ENCODE measurements around the gene ADGRB3.
"Not testable (repeated sequence)": the region's sequence is repeated elsewhere in the genome, so short reads cannot be mapped to it uniquely, and the experiment has no call there.

ADGRB3 gene

DNA sequence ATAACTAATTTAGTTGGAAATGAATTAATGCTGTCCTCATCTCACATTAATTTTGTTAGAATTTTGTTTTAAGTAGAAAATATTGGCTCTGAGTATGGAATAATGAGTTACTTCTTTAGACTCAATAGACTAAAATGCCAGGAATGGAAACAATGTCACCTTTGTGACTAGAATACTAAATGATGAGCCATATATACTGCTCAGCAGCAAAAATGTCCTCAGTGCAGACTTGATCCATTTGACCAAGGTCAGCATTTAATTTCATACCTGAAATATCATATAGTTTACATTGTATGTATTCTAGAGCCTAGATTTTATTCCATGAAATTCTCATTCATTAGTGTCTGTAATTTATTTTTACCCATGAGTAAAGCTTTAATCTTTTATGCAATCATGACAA lies 217.7 kb downstream of the ADGRB3 start:
- no peak for DNase-seq

DNA sequence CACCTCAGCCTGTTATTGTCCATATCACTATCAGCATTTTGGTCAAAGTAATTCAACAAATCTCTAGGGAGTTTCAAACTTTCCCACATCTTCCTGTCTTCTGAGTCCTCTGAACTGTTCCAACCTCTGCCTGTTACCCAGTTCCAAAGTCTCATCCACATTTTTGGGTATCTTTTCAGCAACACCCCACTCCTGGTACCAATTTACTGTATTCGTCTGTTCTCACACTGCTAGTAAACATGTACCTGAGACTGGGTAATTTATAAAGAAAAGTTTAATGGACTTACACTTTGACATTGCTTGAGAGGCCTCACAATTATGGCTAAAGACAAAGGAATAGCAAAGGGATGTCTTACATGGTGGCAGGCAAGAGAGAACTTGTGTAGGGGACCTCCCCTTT lies 224.2 kb downstream of the ADGRB3 start:
- no peak for DNase-seq

DNA sequence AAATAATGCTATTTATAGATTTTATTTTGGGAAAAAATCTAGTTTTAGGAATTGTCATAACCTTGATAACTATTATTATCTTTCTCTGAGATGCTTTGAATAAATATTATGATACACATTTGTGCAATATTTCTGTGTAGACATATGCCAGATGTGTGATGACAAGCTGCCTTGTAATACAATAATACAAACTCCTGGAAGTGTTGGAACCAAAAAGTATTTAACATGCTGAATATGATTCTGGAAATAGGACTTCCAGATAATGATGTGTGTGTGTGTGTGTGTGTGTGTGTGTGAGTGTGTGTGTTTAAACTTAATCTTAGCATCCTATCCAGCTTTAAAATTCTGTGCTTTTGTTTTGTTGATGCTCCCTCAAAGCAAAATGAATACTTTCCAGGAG lies 233.6 kb downstream of the ADGRB3 start:
- no peak for DNase-seq

DNA sequence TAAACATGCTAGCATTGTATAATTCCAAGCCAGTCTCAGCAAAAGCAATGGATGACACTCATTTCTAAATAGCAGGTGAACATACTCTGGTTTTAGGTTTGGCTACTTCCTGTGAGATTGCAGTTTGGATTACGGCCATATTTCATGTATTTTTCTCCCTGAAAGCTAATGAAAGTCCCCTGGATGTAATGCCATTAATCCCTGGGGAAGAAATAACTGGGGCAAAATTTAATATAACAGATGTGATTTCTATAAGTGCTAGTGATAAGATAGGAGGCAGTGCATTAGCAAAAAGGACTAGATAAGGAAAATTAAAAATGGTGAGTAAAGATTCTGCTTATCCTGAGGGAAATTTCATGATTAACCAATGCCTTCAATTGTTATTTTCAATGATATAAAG lies 238.2 kb downstream of the ADGRB3 start:
- DNase-seq: no peak

DNA sequence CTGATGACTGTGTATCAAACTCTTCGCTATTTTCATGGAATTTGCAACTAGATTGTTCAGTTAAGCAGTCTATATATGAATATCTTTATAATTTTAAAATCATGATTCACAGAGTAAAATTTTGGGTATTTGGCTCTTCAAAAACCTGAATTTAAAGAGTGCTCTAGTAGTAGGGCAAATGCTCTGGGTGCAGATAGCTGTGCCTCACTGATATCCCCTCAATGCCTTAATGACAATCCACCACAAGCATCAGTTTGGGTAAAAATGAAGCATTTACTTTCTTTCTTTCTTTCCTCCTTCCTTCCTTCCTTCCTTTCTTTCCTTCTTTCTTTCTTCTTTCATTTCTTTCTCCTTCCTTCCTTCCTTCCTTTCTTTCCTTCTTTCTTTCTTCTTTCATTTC lies 239.7 kb downstream of the ADGRB3 start:
- DNase-seq: no peak

DNA sequence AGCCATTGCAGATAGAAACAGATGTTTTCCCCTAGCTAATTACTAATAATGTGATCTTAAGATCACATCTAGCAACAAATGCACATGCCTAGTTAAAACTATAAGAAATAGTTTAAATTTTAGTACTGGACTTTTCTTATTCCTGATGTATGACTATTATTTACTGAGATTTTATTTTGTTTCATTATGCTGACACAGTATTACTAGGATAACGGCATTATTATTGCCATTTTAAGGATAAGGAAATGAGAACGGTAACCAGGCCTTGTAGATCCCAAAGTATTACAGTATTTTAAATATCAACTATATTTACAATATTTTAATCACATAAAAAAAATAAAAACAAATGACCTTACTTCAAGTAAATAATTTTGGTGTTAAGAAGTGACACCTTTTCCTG lies 240.3 kb downstream of the ADGRB3 start:
- DNase-seq: no peak

DNA sequence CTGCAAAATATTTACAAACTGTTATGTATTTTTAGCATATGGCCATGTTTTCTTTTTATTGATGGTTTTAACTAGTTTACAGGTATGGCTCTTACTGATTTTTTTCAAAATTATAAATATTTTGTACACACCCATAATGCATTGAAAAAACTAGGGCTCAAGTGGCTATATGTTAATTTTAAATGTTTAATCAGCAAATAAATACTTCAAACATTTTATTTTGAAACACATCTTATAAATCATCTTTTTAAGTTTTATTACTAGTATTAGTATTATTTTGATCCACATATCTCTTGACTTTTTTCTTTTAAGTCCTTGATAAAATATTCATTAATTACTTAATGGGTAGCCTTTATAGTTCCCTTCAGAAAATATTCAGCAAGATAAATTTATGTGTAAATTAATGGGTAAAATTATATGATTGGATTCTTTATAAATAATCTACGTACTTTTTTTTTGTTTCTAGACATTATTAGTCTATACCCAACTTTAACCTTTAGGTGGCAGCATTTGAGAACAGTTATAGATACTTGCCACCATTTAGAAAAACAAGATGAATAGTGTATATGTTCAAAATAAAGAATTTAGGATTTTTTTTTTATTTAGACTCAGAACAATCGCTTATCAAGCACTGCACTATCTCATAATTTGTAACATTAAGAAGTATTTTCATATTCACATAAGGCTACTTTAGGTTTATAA lies 241.9 kb downstream of the ADGRB3 start:
- peak; percentile 37 for DNase-seq

DNA sequence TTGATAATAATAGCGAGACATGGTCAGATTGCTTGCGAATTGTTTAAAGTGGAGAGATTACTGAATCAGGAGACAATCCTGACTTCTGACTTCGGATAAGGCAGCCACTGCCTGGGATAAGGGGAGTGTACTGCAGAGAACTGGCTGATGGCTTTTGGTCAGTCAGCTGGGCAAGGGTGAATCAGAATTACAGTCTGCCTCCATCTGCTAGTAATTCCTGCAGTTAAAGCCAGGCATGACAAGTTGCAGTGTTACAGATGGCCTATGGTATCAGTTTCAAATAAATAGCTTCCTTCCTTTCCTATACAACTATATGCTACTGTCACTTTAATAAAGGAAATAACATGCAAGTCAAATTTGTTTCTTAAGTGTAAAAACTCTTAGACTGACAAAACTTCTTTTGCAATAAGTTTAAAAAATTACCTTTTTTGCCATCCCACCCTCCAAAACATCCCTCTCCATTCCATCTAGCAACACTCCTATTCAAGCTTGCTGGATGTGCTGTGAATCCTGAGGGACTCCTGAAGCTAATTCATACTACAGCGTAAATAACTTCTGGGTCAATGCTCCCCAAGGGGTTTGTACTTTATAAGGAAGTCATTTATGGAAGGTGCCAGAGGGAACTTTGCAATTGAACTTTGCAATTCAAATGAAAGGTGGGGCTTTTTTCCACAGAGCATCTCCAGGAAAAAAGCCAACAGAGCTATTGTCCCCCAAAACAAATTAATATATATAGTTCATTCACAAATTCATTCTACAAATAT lies 245.2 kb downstream of the ADGRB3 start:
- DNase-seq: no peak

DNA sequence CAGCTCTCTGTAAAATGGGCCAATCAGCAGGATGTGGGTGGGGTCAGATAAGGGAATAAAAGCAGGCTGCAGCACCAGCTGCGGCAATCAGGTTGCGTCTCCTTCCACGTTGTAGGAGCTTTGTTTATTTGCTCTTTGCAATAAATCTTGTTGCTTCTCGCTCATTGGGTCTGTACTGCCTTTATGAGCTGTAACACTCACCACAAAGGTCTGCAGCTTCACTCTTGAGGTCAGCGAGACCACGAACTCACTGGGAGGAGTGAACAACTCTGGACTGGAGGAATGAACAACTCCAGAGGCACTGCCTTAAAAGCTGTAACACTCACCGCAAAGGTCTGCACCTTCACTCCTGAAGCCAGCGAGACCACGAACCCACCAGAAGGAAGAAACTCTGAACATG lies 248.2 kb downstream of the ADGRB3 start:
- not testable (repeated sequence) for DNase-seq

DNA sequence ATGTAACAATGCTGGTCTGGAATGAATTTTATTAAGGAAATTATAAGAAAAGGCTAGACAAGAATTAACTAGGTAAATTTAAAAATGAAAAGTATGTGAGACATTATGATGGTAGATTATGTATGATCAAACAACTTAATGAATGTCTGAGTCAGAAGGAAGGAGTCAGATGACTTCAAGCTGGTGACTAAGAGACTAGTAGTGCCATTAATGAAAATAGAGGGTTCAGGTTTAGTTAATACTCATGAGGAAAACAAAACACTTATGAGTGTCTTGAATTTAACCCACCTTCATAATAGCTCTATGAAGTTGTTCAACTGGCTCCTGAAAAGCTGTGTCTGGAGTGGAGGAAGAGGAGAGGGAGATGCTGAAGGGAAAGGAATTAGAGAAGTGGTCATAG lies 256.3 kb downstream of the ADGRB3 start:
- no peak for DNase-seq

DNA sequence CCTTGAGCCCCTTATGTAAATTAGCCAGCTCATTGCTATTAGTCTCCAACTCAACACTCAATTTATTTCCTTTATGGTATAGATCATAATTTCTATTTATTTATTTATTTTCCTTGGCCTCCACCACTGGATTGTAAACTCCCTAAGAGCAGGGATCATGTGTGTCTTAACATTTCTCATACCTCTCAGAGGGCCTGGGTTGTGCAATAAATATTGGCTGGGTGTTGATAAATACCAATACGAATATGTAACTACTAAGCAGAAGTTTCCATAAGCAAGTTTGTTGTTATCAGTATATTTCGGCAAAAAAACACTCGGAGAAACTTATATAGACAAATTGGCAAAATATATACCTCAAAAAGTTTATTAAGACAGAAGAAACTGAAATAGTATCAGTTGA lies 257.4 kb downstream of the ADGRB3 start:
- DNase-seq: no peak

DNA sequence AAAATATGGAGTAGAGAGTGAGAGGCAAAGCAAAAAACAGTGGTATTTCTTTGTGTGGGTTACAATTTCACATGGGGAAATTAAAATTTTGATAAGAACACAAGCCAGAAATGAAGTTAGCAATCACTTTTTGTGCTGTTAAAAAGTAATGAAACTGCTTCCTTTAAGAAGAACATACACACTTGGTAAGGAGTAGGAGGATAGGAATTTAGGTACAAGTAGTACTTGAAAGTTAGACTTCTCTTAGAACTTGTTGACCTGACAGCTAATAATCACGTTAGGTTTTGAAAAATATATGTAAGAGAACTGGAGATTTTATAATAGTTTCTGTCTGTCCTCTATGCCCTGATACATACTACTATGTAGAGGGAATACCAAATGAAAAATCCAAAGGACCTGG lies 260.8 kb downstream of the ADGRB3 start:
- no peak for DNase-seq

DNA sequence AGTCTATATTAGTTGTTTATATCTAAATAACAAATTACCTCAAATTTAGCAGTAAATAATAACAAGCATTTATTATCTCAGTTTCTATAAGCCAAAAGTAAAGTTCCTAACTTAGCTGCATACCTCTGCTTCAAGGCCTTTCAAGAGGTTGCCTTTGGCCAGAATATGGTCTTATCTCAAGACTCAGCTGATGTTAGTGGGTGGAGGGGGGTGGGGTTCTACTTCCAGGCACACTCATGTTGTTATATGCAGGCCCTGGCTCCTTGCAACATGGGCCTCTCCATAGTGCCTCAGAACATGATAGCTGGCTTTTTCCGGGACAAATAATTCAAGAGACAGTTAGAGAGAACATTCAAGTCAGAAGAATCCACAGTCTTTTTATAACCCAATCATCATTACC lies 266.0 kb downstream of the ADGRB3 start:
- no peak for DNase-seq

DNA sequence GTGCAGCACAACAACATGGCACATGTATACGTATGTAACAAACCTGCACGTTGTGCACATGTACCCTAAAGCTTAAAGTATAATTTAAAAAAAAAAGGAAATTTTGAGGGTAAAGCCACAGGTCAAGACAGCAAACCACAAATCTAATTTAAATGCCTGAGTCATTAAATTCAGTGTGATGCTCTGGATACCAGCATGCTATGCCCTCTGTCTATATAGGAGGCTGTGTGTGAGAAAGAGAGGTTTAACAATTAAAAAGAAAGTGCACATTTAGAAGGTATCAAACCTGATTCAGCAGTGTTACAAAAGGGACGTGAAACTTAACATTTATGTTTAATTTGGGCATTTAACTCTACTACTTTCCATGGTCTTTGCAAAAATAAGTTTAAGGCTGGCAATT lies 276.3 kb downstream of the ADGRB3 start:
- no peak for DNase-seq

DNA sequence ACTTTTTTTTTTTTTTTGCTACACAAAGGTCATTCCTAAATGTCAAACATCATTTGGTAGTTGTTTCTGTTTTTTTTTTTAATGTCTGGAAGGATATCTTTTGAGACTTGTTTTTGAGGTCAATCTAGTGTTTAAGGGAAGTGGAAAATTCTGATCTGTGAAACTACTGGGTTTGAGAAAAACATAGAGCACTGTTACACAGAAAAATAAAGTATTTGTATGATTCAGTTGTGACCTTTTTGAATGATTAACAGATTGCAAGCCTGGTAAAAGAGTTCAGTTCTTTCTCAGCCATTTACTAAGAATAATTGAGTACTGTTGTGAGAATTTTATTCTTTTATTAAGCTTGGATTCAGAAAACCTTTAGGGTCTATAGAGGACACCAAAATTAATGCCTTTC lies 276.7 kb downstream of the ADGRB3 start:
- DNase-seq: no peak

DNA sequence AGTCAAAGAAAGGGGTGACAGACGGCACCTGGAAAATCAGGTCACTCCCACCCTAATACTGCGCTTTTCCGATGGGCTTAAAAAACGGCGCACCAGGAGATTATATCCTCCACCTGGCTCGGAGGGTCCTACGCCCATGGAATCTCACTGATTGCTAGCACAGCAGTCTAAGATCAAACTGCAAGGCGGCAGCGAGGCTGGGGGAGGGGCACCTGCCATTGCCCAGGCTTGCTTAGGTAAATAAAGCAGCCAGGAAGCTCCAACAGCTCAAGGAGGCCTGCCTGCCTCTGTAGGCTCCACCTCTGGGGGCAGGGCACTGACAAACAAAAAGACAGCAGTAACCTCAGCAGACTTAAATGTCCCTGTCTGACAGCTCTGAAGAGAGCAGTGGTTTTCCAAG lies 277.7 kb downstream of the ADGRB3 start:
- not testable (repeated sequence) for DNase-seq

DNA sequence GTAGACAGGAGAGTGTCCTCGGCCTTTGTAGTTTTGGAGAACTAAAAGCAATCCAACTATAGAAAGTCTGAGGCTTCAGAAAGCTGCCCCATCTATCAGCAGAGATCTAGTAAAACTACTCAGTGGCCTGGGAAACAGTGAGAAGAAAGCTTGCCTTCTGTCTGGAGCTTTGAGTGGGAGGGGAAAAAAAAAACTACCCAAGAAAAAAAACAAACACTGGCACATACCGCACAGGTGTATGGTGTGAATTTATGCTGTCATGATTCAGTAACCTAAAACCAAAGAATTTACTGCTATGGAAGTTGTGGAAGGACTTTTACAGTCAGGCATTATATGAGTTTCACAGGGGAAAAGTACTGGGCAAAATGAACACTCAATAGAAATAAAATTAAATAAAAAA lies 280.5 kb downstream of the ADGRB3 start:
- DNase-seq: no peak

DNA sequence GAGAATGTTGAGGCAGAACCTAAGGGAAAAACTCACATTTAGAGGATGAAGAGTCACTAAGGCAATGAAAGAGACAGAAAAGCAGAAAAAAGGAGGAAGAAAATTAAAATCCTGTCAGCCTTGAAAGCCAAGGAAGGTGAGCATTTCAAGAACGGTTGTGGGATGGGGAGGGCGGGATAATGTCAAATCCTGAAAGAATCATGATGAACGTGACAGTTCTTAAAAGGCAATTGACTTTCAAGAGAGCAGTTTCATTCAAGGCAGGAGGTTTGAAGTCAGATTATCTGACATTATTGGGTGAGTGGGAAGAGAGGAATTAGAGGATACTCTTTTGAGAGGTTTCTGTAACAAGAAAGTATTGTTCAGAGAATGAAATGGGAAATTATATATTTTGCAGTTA lies 284.5 kb downstream of the ADGRB3 start:
- no peak for DNase-seq

DNA sequence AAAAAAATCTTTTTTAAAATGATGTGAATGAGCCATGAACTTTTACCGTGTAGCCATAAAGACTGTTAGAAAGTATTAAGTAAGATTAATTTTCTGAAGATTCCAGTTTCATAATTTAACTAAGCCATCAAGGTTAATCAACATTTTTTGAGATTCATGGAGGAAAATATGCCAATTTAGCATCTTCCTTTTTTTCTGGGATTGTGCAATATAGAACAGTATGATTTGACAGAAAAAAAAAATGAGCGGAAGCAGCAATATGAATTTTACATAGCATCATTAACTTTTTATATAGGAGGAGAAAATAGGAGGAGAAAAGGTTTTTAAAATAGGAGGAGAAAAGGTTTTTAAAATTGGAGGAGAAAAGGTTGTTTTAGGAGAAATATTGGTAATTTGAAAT lies 306.3 kb downstream of the ADGRB3 start:
- no peak for DNase-seq

DNA sequence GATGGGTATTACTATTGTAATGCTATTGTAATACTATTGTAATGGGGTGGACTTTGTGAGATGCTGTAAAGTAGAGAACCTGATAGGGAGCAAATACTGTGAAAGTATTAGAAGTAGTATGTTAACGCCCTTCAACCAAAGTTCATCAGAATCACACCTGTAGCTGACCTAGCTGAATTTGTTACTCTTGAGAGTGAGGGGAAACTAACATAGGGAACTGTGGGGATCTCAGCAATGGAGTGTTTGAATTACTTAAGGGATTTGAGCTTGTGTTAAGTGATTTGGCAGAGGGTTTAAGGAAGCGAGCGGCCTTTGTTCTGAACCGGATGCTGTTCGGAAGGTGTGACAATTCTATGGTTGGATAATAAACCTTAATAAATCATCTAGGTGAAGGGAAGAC lies 312.6 kb downstream of the ADGRB3 start:
- no peak for DNase-seq

DNA sequence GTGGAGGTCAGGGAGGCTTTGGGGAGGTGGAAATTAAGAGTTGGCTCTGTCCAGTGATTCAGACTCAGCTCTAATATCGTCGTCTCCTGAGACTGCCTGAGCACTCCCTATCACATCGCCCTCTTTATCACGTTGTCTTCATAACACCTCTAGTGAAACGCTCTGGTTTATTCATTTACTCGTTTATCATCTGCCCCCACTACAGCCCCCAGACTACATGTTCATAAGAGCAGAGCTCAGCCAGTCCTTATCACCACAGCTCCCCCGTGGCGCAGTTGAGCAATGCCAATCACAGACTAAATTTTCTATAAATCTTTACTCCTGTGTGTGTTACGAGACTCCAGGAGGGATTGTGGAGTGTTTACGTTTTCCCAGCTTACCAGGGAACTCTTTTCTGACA lies 316.2 kb downstream of the ADGRB3 start:
- no peak for DNase-seq

DNA sequence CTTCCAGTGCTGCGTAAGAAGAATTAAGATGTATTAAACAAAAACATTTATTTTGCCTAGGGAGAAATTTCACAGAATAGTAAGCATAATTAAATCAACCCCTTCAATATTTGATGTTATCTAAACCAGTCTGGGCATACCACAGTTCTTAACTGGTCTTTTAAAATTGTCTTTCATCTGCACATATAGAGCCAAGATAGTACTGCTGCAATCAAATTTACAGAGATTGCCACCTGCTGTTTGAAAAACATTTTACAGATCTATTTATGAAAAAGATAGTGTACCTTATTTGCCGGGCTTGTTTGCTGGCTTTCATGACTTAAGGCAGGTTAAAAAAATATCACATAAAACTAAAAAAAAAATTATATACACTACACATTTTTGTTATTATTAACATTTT lies 323.2 kb downstream of the ADGRB3 start:
- peak; percentile 12 for DNase-seq

DNA sequence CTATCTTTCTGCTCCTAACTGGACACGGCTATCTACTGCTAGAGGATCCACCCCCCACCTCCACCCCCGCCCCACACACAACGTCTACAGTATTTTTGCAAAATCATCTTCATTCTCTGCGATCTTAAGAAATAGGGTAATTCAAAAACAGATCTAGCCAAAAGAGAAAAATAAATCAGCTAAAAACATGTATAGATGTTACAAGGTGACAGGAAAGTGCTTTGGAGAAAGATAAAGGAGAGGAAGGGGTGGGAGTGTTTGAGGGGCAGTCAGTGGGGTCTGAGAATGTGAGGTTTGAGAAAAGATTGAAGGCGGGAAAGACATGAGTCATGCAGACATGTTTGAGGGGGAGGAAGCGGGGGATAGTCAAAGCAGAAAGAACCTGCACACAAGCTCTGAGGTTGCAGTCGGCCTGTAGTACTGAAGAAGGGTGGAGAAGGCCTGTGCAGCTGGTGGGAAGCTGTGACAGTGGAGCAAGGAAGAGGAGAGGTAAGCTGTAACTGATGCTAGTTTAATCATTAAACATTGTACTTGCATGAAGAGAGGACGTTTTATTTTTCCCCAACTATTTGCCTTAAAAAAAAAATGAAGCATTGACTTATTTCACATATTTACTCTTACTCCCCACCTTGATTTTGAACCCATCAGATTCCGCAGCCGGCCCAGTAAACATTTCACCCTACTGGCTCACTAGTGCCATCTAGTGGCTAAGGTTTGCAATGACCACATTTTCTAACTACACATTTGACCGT lies 332.6 kb downstream of the ADGRB3 start:
- peak; percentile 75 for DNase-seq

DNA sequence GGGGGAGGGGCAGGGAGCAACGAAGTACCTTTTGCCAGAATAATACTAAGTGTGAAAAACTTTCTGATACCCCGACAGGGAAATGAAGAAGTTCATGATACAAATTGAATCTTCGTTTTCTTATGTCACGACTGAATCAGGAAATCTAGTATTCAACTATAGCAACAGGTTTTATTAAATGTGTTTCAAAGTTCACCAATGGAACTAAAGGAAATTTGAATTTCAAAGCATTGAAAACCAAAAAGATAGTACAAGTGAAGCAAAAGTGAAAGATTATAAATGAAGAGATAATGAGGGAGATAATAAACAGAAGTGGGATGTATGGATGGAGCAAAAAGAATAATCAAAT lies 333.2 kb downstream of the ADGRB3 start:
- no peak for DNase-seq
